HEK293 (cell line): Measurements from ENCODE around the gene CRTC1.

Experiments
- HOXA7 ChIP-seq: sonication (generic); formaldehyde crosslinking; IDR thresholded peaks from 2 replicates; pipeline ENCODE4 v1.8.1; 2022; ENCODE audit warnings: missing genetic modification reagents, borderline replicate concordance
- YY1 ChIP-seq: fragments of 450-650 bp; formaldehyde crosslinking; IDR thresholded peaks from 2 replicates; pipeline ENCODE4 v1.5.1; 2018; ENCODE audit warnings: missing biosample characterization, missing genetic modification characterization
- ZBTB17 ChIP-seq: fragments of 450-650 bp; formaldehyde crosslinking; IDR thresholded peaks from 2 replicates; pipeline ENCODE4 v1.5.1; 2016; ENCODE audit warnings: missing biosample characterization, missing genetic modification characterization
- ZFP37 ChIP-seq: fragments of 450-650 bp; formaldehyde crosslinking; IDR thresholded peaks from 2 replicates; pipeline ENCODE4 v1.5.1; 2016; ENCODE audit warnings: missing biosample characterization, missing genetic modification characterization
- ZNF214 ChIP-seq: fragments of 450-650 bp; formaldehyde crosslinking; IDR thresholded peaks from 2 replicates; pipeline ENCODE4 v1.5.1; 2017; ENCODE audit warnings: missing biosample characterization, mild to moderate bottlenecking, missing genetic modification characterization, borderline replicate concordance
- ZNF24 ChIP-seq: fragments of 450-650 bp; formaldehyde crosslinking; IDR thresholded peaks from 2 replicates; pipeline ENCODE4 v1.5.1; 2016; ENCODE audit warnings: missing biosample characterization, missing genetic modification characterization
- ZNF274 ChIP-seq, 2 experiments: fragments of 200-500 bp in 1 of 2; fragments of 450-650 bp in 1 of 2; sonication (Bioruptor generic) in 1 of 2; formaldehyde crosslinking in 1 of 2; IDR thresholded peaks; 2 replicates each; pipeline versions ENCODE4 v1.5.1 to v1.6.1; 2014 to 2016; ENCODE audit warnings: borderline replicate concordance in 1 of 2, inconsistent platforms in 1 of 2, low read length in 1 of 2, missing biosample characterization in 1 of 2, missing genetic modification characterization in 1 of 2
- ZNF324 ChIP-seq: fragments of 450-650 bp; formaldehyde crosslinking; IDR thresholded peaks from 2 replicates; pipeline ENCODE4 v1.5.1; 2016; ENCODE audit warnings: missing biosample characterization, missing genetic modification characterization
- ZNF335 ChIP-seq: fragments of 450-650 bp; formaldehyde crosslinking; conservative IDR thresholded peaks from 2 replicates; pipeline ENCODE4 v1.5.1; 2016; ENCODE audit warnings: missing biosample characterization, missing genetic modification characterization
- ZNF404 ChIP-seq: fragments of 450-650 bp; formaldehyde crosslinking; IDR thresholded peaks from 2 replicates; pipeline ENCODE4 v1.5.1; 2017; ENCODE audit warnings: missing biosample characterization, missing genetic modification characterization
- ZNF416 ChIP-seq: fragments of 450-650 bp; formaldehyde crosslinking; IDR thresholded peaks from 2 replicates; pipeline ENCODE4 v1.5.1; 2016; ENCODE audit warnings: missing biosample characterization, missing genetic modification characterization
- ZNF449 ChIP-seq: fragments of 450-650 bp; formaldehyde crosslinking; IDR thresholded peaks from 2 replicates; pipeline ENCODE4 v1.5.1; 2017; ENCODE audit warnings: missing biosample characterization, mild to moderate bottlenecking, missing genetic modification characterization, moderate library complexity
- TF ChIP-seq, protein P1 (sequence below): sonication (generic); formaldehyde crosslinking; IDR thresholded peaks from 2 replicates; pipeline ENCODE4 v1.8.1; 2022; ENCODE audit warnings: mild to moderate bottlenecking, moderate library complexity, missing genetic modification reagents
- TF ChIP-seq, protein P2 (sequence below): fragments of 450-650 bp; formaldehyde crosslinking; IDR thresholded peaks from 2 replicates; pipeline ENCODE4 v1.5.1; 2016; ENCODE audit warnings: missing biosample characterization, missing genetic modification characterization

GRCh38 chr19:18639706-18640243 is 43.7 kb upstream of the CRTC1 start:
- no peak for TF ChIP-seq ZBTB17 (tag by site-specific recombination)
- no peak for TF ChIP-seq YY1 (tag by site-specific recombination)
- no peak for TF ChIP-seq ZNF24 (tag by site-specific recombination)
- no peak for TF ChIP-seq ZNF416 (tag by site-specific recombination)
- TF ChIP-seq ZNF404 (tag by site-specific recombination): no peak
- no peak for TF ChIP-seq ZNF324 (tag by site-specific recombination)
- no peak for TF ChIP-seq ZNF449 (tag by site-specific recombination)
- TF ChIP-seq ZFP37 (tag by site-specific recombination): no peak
- TF ChIP-seq ZNF214 (tag by site-specific recombination): no peak
- TF ChIP-seq ZNF335: no peak
- no peak for TF ChIP-seq ZNF274 (IDR thresholded peaks at IDR 0.05; ENCODE audit: low read length)
- no peak for TF ChIP-seq ZNF274 (tag by site-specific recombination; IDR thresholded peaks at IDR 0.05; ENCODE audit: borderline replicate concordance)
- TF ChIP-seq, protein P1, sequence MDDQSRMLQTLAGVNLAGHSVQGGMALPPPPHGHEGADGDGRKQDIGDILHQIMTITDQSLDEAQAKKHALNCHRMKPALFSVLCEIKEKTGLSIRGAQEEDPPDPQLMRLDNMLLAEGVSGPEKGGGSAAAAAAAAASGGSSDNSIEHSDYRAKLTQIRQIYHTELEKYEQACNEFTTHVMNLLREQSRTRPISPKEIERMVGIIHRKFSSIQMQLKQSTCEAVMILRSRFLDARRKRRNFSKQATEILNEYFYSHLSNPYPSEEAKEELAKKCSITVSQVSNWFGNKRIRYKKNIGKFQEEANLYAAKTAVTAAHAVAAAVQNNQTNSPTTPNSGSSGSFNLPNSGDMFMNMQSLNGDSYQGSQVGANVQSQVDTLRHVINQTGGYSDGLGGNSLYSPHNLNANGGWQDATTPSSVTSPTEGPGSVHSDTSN (CRISPR knock-in tag): no peak
- TF ChIP-seq, protein P2, sequence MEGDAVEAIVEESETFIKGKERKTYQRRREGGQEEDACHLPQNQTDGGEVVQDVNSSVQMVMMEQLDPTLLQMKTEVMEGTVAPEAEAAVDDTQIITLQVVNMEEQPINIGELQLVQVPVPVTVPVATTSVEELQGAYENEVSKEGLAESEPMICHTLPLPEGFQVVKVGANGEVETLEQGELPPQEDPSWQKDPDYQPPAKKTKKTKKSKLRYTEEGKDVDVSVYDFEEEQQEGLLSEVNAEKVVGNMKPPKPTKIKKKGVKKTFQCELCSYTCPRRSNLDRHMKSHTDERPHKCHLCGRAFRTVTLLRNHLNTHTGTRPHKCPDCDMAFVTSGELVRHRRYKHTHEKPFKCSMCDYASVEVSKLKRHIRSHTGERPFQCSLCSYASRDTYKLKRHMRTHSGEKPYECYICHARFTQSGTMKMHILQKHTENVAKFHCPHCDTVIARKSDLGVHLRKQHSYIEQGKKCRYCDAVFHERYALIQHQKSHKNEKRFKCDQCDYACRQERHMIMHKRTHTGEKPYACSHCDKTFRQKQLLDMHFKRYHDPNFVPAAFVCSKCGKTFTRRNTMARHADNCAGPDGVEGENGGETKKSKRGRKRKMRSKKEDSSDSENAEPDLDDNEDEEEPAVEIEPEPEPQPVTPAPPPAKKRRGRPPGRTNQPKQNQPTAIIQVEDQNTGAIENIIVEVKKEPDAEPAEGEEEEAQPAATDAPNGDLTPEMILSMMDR: no peak
- TF ChIP-seq HOXA7: no peak
